Lower leg skin (tissue), 3 donors: ENCODE data around the gene NACC1.

ENCODE experiments used
- POLR2A ChIP-seq, 2 donors: fragments of 450-650 bp; IDR thresholded peaks; one replicate each; pipeline ENCODE4 v1.6.1; 2016 to 2017; ENCODE audit warnings: antibody characterized with exemption in 2 of 2, mild to moderate bottlenecking in 1 of 2, moderate library complexity in 1 of 2
- TF ChIP-seq, protein P1 (sequence below), 3 donors: fragments of 450-650 bp; IDR thresholded peaks; one replicate each; pipeline ENCODE4 v1.5.1; 2016; ENCODE audit warnings: antibody characterized with exemption in 3 of 3, mild to moderate bottlenecking in 3 of 3, moderate library complexity in 2 of 3

DNA sequence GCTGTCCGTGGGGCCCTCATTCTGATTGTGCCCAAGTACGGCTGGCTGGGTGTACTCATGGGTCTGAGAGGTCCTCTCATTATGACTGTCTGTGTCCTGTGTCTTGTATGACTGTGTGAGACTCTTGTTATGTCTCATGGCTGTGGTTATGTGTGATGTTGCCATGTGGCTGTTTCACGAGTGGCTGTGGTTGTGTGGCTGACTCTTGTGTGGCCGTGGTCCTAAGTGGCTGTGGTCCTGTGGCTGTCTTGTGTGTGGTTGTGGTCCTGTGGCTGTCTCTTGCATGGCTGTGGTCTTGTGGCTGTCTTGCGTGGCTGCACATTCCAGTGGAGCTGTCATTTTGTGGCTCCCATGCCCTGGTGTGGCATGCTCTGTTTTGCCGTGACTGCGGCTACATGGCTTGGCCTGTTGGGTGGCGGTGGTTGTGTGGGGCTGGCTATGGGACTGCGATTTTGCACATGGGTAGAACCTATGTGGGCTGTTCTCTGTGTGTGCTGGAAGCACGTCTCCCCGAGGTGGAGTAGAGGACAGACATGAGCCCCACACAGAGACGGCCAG is 18.0 kb upstream of the NACC1 start:
- TF ChIP-seq, protein P1, sequence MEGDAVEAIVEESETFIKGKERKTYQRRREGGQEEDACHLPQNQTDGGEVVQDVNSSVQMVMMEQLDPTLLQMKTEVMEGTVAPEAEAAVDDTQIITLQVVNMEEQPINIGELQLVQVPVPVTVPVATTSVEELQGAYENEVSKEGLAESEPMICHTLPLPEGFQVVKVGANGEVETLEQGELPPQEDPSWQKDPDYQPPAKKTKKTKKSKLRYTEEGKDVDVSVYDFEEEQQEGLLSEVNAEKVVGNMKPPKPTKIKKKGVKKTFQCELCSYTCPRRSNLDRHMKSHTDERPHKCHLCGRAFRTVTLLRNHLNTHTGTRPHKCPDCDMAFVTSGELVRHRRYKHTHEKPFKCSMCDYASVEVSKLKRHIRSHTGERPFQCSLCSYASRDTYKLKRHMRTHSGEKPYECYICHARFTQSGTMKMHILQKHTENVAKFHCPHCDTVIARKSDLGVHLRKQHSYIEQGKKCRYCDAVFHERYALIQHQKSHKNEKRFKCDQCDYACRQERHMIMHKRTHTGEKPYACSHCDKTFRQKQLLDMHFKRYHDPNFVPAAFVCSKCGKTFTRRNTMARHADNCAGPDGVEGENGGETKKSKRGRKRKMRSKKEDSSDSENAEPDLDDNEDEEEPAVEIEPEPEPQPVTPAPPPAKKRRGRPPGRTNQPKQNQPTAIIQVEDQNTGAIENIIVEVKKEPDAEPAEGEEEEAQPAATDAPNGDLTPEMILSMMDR (IDR thresholded peaks at IDR 0.05) = no peak
- no peak for TF ChIP-seq POLR2A (IDR thresholded peaks at IDR 0.05)
